Neutrophil (primary cell): ENCODE measurements around the gene GNAT1.

Experiments
- H3K27ac ChIP-seq: fragments of 200-600 bp; sonication (generic); 2 replicates; pipeline ENCODE4 v1.5.1; 2016; ENCODE audit warnings: mild to moderate bottlenecking, moderate library complexity
- H3K27me3 ChIP-seq: fragments of 200-600 bp; sonication (generic); 2 replicates; pipeline ENCODE4 v1.6.0; 2016; ENCODE audit warnings: mild to moderate bottlenecking
- H3K36me3 ChIP-seq: fragments of 200-600 bp; sonication (generic); 2 replicates; pipeline ENCODE4 v1.5.1; 2017
- H3K4me1 ChIP-seq, 2 experiments: fragments of 200-600 bp in 1 of 2; sonication (generic) in 1 of 2; 1 replicate in 1 of 2; 2 replicates in 1 of 2; pipeline versions ENCODE4 v1.5.1 to v1.6.1; 2013 to 2016; ENCODE audit warnings: low read depth in 1 of 2, low read length in 1 of 2, mild to moderate bottlenecking in 1 of 2, moderate library complexity in 1 of 2; ENCODE audit not compliant: control insufficient read depth in 1 of 2, insufficient read depth in 1 of 2
- H3K4me3 ChIP-seq, 2 experiments: fragments of 200-600 bp in 1 of 2; sonication (generic) in 1 of 2; 1 replicate in 1 of 2; 2 replicates in 1 of 2; pipeline ENCODE4 v1.5.1; 2013 to 2016; ENCODE audit warnings: low read depth in 1 of 2, low read length in 1 of 2, mild to moderate bottlenecking in 1 of 2, moderate library complexity in 1 of 2
- H3K9me3 ChIP-seq: fragments of 200-600 bp; sonication (generic); 2 replicates; pipeline ENCODE4 v1.5.1; 2016
- TF ChIP-seq, protein P1 (sequence below): fragments of 200-600 bp; sonication (generic); IDR thresholded peaks from 2 replicates; pipeline ENCODE4 v1.5.1; 2016; ENCODE audit warnings: antibody characterized with exemption

The GNAT1 gene

DNA sequence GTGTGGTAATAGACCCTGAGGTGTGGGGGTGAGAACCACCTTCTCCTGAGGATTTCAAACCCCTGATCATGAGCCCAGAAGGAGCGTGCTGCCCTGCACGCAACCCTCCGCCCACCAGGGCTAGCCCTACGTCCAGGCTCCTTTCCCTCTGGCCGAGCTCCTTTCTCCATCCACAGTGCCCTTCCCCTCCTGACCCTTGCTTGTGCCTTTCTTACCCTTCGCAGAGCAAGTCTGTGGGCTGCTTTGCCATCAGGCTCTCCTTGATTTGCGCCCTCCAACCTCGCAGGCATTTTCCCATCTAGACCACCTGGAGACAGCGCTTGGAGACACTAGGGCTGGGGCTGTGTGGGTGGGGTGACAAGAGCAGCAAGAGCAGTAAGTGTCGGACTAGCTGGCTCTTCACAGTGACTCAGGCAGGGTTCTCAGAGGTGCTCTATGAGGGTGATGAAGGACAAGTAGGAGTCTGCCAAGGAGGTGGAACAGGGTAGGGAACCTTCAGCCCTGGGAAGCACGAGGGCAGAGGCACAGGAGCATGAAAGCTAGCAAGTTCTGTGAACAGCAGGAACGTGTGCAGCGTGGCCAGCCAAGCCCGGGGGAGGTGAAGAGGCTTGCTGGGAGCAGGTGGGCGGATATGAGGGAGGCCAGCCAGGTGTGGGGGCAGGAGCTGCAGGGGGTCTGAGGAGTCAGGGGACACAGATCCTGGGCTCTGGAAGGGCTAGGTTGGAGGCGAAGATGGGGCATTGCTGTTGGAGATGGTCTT is 11.1 kb downstream of the GNAT1 start:
- no peak overlapping the region for H3K4me3 ChIP-seq
- H3K36me3 ChIP-seq: no peaks in the 10 kb centered on the region
- H3K27me3 ChIP-seq: peaks cover 93% of the 10 kb centered on the region
- TF ChIP-seq, protein P1, sequence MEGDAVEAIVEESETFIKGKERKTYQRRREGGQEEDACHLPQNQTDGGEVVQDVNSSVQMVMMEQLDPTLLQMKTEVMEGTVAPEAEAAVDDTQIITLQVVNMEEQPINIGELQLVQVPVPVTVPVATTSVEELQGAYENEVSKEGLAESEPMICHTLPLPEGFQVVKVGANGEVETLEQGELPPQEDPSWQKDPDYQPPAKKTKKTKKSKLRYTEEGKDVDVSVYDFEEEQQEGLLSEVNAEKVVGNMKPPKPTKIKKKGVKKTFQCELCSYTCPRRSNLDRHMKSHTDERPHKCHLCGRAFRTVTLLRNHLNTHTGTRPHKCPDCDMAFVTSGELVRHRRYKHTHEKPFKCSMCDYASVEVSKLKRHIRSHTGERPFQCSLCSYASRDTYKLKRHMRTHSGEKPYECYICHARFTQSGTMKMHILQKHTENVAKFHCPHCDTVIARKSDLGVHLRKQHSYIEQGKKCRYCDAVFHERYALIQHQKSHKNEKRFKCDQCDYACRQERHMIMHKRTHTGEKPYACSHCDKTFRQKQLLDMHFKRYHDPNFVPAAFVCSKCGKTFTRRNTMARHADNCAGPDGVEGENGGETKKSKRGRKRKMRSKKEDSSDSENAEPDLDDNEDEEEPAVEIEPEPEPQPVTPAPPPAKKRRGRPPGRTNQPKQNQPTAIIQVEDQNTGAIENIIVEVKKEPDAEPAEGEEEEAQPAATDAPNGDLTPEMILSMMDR: no peak
- H3K9me3 ChIP-seq: no peaks in the 10 kb centered on the region
- no peak overlapping the region for H3K27ac ChIP-seq
- H3K4me1 ChIP-seq: peaks cover 0 to 12% of the 10 kb centered on the region in 2 experiments

DNA sequence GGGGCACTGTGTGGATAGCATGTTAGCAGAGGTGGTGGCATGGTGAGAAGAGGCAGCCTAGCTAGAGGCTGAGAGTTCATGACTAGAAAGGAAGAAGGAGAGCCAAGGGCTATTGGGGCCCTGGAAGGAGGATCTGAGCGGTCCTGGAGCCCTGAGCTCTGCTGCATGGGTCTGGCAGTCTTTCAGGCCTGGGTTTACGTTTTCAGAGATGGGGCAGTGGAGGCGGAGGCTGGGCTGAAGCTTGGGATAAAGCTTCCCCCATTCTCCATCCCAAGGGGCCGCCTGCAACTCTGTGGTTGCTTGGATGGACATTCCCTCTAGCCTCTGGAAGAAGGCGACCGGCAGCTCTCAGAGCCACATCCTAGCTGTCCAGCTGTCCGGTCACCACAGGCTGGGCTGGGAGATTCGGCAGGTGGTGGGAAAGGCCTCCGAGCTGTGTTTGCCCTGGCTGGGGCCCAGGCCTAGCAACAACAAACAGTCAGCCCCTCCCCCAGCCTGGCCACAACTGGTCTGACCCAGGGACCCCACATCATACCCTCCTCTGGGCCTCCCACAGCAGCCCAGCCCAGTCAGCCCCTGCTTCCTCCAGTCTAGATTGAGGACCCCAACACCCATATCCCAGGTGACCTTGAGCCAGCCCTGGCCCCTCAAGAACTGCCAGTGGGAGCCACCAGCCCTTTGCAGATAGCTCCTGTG is 11.9 kb downstream of the GNAT1 start:
- no peak overlapping the region for H3K4me3 ChIP-seq
- no peaks in the 10 kb centered on the region for H3K9me3 ChIP-seq
- H3K36me3 ChIP-seq: no peaks in the 10 kb centered on the region
- H3K27me3 ChIP-seq: peaks cover 90% of the 10 kb centered on the region
- peaks cover 0 to 12% of the 10 kb centered on the region in 2 experiments for H3K4me1 ChIP-seq
- TF ChIP-seq, protein P1: no peak
- H3K27ac ChIP-seq: no peak overlapping the region

DNA sequence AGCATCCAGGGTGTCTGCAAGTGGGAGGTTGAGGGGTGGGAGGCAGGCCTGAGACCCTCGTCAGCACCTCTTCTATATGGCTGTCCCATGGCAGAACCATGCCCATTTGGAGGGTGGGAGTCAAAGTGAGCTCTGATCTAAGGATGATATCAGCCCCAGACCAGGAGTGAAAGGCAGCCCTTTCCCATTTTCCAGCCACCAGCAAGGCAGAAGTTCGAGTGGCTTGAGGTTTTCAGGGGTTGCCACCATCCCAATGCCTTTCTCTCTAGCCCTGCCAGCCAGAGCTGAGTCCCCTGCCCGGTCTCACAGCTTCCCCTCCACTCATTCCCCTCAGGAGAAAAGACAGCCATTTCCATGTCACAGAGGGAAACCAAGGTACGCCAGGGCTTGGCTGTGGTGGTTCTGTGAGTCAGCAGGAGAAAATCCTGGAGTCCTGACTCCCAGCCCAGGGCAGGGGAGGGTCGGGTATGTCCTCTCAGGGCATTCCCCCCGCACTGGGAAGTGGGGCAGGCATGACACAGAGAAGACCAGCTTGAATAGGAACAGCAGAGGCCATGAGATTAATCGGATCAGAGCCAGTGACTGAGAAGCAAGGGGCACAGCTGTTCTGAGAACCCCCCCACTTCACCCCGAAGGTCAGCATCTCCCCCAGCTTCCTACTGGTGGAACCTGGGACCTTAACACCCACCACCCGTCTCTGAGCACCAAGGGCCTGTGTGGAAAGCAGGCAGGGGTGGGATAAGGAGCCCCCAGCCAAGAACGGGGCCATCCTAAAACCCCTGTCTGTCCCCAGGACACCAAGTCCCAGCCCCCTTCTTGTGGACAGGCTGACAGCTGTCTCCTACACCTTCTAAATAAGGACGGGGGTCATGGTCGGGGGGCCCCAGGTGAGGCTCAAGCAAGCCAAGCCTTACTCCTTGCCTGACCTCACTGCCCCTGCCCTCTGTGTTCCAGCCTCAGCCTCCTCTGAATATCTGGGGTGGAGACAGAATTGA is 12.7 kb downstream of the GNAT1 start:
- no peak overlapping the region for H3K4me3 ChIP-seq
- TF ChIP-seq, protein P1: no peak
- H3K4me1 ChIP-seq: peaks cover 0 to 12% of the 10 kb centered on the region in 2 experiments
- H3K9me3 ChIP-seq: no peaks in the 10 kb centered on the region
- H3K27me3 ChIP-seq: peaks cover 87% of the 10 kb centered on the region
- no peaks in the 10 kb centered on the region for H3K36me3 ChIP-seq
- no peak overlapping the region for H3K27ac ChIP-seq

DNA sequence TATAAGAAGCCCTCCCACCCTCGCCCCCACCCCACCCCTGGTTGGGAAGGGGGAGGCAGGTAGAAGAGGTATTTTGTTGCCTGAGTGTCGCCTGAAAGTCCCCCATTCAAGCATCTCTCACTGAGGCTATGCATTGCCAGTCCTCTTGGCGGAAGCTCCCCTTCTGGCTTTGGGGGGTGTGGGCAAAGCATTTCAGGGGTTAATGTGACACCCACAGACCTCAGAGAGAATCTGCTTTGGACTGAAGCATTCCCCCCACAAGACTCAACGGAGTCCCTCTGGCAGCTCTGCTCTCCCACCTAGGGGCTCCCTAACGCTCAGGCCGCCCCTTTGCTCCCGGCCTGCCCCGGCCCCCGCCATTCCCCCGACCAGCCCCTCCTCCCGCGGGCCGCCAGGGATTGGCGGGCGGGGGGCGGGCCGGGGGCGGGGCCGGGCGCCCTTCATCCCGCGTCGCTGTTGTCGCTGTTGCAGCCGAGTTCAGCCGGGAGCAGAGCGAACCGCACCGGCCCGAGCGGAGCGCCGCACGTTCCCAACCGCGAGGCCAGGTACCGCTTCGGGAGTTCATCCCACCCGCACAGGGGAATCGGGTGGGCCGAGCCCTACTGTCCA is 13.5 kb downstream of the GNAT1 start, which contains the start of gene SLC38A3:
TSS of gene SLC38A3 (plus strand) at position 468 of the 609 bp plus-strand sequence. CDS start 8,929 bp downstream, outside the sequence.
- H3K9me3 ChIP-seq: no peaks in the 10 kb centered on the region
- H3K27me3 ChIP-seq: peaks cover 81% of the 10 kb centered on the region
- no peak within 1 kb of the TSS for H3K27ac ChIP-seq
- H3K4me1 ChIP-seq: peaks cover 0 to 12% of the 10 kb centered on the region in 2 experiments
- TF ChIP-seq, protein P1: no peak
- H3K4me3 ChIP-seq: no peak within 1 kb of the TSS
- no peaks in the 10 kb centered on the region for H3K36me3 ChIP-seq
